K562 (cell line): ENCODE measurements around the gene TRERF1.

Experiments
- CTCF ChIP-seq, 3 experiments: IDR thresholded peaks in 2 of 3; conservative IDR thresholded peaks in 1 of 3; 2 replicates each; pipeline ENCODE4 v1.5.1; 2011 to 2012; ENCODE audit warnings: low read length in 3 of 3, mild to moderate bottlenecking in 3 of 3, control low read depth in 2 of 3, improper control_type of control experiment in 1 of 3, inconsistent platforms in 1 of 3, low read depth in 1 of 3, mixed read lengths in 1 of 3, moderate library complexity in 1 of 3; ENCODE audit not compliant: insufficient read depth in 2 of 3
- ELF1 ChIP-seq: fragments of 200-800 bp; sonication (Bioruptor generic); IDR thresholded peaks from 2 replicates; pipeline ENCODE4 v1.6.1; 2016; ENCODE audit warnings: missing genetic modification characterization, missing compliant biosample characterization
- ZBTB49 ChIP-seq: sonication (generic); formaldehyde crosslinking; IDR thresholded peaks from 2 replicates; pipeline ENCODE4 v1.8.0; 2022; ENCODE audit warnings: missing genetic modification reagents, mild to moderate bottlenecking, borderline replicate concordance
- ZNF280B ChIP-seq: fragments of 250-450 bp; sonication (Bioruptor Pico); IDR thresholded peaks from 2 replicates; pipeline ENCODE4 v1.5.1; 2021; ENCODE audit warnings: mild to moderate bottlenecking
- ZNF668 ChIP-seq: fragments of 250-450 bp; sonication (Bioruptor Pico); IDR thresholded peaks from 2 replicates; pipeline ENCODE4 v1.8.0; 2022; ENCODE audit warnings: mild to moderate bottlenecking, inconsistent platforms

GRCh38 chr6:42366999-42367352 is 84.8 kb downstream of the TRERF1 start:
- TF ChIP-seq ZBTB49 (CRISPR knock-in tag) (no peak), ELF1 (no peak), CTCF (IDR thresholded peaks at IDR 0.05 in 2 of 3, conservative IDR thresholded peaks at IDR 0.05 in 1 of 3; ENCODE audit: insufficient read depth in 2 of 3, low read depth in 1 of 3, low read length in 3 of 3) (no peak), ZNF668 (CRISPR knock-in tag) (no peak), ZNF280B (no peak)
